GM18511 (cell line): ENCODE measurements around the gene ZNF587.
"Not testable (repeated sequence)": the region's sequence is repeated elsewhere in the genome, so short reads cannot be mapped to it uniquely, and the experiment has no call there.

Experiments used
- ATAC-seq: cut with Tn5 transposase; IDR thresholded peaks from one replicate; pipeline ENCODE4 v1.9.1; 2021; ENCODE audit warnings: mild to moderate bottlenecking, moderate library complexity; ENCODE audit not compliant: unreplicated experiment

The ZNF587 gene

GRCh38 chr19:57849666-57850473, at the start of gene ZNF587:
ZNF587 (plus strand) TSS chr19:57849859; CDS start chr19:57850039, 180 bp downstream.
- ATAC-seq, result peak; percentile 96

DNA sequence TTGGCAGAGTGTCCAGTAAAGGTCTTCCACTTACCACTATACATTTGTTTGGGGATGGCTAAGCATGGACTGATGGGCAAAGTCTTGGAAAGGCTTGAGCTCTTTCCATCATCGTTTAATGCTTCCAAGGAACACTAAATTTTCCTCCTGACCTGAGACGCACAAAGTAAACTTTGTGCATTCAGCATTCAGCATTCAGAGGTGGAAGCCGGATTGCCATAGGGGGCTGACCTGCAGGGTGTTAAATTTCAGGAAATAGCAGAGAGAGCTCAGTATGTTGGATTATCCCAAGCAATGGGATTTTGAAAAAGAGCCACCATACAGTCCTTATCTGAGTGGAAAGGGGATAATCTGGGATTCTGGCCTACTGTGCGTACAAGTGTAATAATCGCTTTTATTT, 49.0 kb upstream of the ZNF587 start:
- no peak for ATAC-seq

GRCh38 chr19:57802269-57802668, 47.4 kb upstream of the ZNF587 start:
- no peak for ATAC-seq

- no peak for ATAC-seq
Observed at GRCh38 chr19:57803265-57803593, 46.4 kb upstream of the ZNF587 start.

DNA sequence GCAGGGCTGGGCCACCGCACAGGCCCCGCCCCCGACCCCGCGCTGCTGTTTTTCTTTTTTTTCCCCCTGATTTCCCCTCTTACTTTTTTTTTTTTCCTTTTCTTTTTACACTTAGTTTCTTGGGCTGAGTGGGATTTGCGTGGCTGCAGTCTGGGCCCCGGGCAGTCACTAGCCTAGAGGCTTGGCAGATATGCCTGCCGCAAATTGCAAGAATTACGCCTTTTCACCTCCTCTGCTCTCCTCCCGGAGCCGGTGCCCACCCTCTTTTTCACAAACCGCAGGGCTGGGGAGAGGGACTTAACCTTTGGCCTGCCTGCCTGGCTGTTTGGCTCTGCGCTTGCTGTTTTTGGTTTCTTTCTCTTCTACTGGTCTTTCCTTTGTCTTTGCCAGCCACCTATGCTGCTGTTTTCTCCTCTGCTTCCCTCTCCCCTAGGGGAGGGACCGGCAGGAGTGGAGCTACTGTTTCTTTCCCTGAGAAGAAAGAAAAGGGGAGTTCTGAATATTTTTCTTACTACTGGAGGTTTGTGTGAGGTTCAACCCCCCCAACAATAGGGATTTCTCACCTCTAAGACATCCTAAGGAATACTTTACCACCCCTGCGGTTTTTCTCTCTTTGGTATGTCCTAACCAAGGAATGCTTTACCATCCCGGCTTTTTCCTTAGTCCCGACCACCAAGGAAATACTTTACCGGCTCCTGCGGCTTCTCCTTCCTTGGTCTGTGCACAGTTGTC, 45.9 kb upstream of the ZNF587 start:
- no peak for ATAC-seq

GRCh38 chr19:57807541-57807940, 42.1 kb upstream of the ZNF587 start:
- no peak for ATAC-seq

GRCh38 chr19:57810410-57811295, 39.0 kb upstream of the ZNF587 start:
- ATAC-seq, result not testable (repeated sequence)

- no peak for ATAC-seq
Observed at GRCh38 chr19:57812226-57812625, 37.4 kb upstream of the ZNF587 start.

GRCh38 chr19:57812975-57813820, 36.5 kb upstream of the ZNF587 start:
- not testable (repeated sequence) for ATAC-seq

DNA sequence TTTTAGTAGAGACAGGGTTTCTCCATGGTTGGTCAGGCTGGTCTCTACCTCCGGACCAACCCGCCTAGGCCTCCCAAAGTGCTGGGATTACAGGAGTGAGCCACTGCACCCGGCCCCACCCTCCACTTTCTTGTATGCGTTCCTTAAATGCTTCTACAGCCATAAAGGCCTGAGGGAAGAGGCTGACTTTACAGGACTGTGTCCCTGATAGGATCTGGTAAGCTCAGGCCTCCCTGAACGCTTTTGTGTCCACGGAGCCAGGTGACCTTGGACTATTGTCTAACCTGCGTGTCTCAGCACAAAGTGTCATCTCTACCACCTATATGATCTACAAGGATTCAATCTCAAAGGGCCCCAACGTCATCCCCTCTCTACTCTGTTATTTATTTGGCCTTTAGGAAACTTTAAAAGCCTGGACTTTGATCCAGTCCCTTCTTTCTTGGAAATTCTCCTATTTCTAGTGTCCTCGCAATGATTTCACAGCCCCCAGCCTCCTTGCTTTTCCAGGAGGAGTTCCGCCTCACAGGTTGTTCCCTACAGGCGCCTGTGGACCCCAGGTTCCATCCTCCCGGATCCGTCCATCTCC, 35.6 kb upstream of the ZNF587 start:
- no peak for ATAC-seq

DNA sequence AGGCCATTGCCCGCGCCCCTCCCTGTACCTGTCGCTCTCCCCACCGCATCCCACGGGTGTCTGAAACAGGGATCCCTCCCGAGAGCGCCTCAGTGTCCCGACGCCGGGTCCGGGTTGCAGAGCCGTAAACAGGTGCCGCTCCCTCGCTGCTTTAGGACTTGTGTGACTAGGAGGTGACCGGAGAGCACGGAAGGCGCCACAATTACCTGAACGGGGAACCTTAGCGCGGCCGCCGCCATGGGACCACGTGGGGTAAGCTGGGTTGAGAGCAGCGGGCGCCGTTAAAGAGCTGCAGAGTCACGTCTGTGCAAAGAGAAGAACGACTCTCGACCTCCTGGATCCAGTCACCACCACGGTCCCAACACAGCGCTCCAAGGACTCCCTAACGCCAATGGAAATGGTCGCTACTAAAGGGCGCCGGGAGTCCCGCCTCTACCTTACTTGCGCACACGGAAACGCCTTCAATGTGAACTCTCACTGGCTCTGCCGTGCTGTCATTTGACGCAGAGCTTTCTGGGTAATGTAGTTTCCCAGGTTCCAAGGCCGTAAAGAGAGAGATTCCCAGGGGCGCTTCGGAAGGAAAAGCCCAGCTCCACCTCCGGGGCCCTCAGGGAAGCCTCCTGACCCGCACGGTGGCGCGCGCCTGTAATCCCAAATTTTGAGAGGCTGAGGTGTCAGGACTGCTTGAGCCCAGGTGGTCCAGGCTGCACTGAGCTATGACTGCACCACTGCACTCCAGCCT, 35.0 kb upstream of the ZNF587 start, which contains the start of gene ZNF552:
ZNF552 (minus strand) TSS at position 409 of the 742 bp plus-strand sequence; CDS start at position 239, 170 bp downstream.
- ATAC-seq, result peak; percentile 76

- ATAC-seq, result no peak
Observed at GRCh38 chr19:57815247-57816075, 34.2 kb upstream of the ZNF587 start.

DNA sequence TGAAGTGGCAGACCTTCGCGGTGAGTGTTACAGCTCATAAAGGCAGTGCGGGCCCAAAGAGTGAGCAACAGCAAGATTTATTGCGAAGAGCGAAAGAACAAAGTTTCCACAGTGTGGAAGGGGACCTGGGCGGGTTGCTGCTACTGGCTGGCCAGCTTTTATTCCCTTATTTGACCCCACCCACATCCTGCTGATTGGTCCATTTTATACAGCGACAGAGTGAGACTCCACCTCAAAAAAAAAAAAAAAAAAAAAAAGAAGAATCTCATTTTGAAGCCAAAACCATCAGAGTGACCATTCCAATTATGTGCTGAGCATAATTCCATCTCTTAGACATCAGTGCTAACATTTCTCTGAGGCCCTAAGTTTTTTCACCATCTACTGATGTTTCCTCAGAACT, 33.0 kb upstream of the ZNF587 start:
- ATAC-seq, result no peak

- no peak for ATAC-seq
Observed at GRCh38 chr19:57817976-57818375, 31.7 kb upstream of the ZNF587 start.

DNA sequence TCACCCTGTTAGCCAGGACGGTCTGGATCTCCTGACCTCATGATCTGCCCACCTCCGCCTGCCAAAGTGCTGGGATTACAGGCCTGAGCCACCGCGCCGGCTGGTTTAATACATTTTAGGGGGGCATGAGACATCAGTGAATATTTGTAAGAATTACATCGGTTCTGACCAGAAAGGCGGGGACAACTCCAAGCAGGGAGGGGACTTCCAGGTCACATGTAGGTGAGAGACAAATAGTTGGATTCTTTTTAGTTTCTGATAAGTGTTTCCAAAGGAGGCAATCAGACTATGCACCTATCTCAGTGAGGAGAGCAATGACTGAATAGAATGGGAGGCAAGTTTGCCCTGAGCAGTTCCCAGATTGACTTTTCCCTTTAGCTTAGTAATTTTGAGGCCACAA, 31.3 kb upstream of the ZNF587 start:
- ATAC-seq, result no peak

DNA sequence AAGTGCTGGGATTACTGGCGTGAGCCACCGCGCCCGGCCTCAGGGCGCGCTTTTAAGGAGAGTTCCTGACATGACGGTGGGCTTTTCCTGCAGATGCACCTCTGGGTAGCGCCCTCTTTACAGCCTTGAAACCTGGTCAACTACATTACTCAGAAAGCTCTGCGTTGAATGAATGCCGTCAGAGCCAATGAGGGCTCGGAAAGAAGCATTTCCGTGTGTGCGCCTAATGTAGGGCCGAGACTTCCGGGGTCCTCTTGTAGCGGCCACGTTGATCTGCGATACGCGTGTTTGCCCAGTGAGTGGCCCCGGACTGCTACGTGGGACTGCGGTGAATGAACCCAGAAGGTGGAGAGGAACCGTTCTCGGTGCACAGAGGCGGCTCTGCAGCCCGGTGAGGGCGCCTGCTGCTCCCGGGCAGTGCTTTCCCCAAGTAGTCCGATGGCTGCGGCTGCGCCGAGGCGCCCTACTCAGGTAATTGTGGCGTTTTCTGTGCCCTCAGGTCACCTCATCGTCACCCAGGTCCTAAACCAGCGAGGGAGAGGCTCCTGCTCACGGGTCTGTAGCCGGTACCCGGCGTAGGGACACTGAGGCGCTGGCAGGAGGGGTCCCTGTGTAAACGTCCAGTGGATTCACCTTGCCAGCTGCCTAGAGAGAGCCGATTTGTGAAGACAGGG, 30.0 kb upstream of the ZNF587 start:
- peak; percentile 88 for ATAC-seq

- no peak for ATAC-seq
Observed at GRCh38 chr19:57820599-57820998, 29.1 kb upstream of the ZNF587 start.

- not testable (repeated sequence) for ATAC-seq
Observed at GRCh38 chr19:57821095-57821494, 28.6 kb upstream of the ZNF587 start.
